ENCODE data around the gene RNF187.
"Not testable (repeated sequence)": the region's sequence is repeated elsewhere in the genome, so short reads cannot be mapped to it uniquely, and the experiment has no call there.

RNF187 gene

DNA sequence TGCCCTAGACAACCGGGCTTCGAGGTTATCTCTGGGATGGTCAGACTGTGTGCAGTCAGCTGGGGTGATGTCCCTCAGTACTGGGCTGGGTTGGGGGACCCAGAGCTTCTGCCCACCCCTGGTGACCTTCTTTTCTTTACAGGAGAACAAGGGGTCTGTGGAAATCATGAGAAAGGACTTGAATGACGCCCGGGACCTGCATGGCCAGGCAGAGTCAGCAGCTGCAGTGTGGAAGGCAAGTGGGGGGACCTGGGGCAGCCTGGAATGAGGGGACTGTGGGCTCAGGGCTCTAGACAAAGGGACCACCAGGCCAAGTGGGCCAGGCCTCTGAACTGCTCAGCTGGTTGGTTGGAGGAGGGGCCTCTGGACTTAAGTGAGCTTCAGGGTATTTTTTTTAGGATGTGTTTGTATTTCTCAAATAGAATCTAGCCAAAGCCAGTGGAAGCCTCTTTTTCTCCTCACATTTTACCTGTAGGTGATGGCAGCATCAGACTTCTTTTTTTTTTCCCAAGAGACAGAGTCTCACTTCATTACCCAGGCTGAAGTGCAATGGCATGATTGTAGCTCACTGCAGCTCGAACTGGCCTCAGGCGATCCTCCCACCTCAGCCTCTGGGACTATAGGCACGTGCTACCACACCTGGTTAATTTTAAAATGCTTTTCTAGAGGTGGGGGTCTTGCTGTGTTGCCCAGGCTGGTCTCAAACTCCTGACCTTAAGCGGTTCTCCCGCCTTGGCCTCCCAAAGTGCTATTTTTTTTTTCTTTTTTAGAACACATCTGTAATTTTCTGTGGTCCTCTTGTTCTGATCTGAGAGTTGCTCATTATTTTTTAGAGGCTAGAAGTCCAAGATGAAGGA is 1.9 kb downstream of the RNF187 start:
- no peak for DNase-seq

DNA sequence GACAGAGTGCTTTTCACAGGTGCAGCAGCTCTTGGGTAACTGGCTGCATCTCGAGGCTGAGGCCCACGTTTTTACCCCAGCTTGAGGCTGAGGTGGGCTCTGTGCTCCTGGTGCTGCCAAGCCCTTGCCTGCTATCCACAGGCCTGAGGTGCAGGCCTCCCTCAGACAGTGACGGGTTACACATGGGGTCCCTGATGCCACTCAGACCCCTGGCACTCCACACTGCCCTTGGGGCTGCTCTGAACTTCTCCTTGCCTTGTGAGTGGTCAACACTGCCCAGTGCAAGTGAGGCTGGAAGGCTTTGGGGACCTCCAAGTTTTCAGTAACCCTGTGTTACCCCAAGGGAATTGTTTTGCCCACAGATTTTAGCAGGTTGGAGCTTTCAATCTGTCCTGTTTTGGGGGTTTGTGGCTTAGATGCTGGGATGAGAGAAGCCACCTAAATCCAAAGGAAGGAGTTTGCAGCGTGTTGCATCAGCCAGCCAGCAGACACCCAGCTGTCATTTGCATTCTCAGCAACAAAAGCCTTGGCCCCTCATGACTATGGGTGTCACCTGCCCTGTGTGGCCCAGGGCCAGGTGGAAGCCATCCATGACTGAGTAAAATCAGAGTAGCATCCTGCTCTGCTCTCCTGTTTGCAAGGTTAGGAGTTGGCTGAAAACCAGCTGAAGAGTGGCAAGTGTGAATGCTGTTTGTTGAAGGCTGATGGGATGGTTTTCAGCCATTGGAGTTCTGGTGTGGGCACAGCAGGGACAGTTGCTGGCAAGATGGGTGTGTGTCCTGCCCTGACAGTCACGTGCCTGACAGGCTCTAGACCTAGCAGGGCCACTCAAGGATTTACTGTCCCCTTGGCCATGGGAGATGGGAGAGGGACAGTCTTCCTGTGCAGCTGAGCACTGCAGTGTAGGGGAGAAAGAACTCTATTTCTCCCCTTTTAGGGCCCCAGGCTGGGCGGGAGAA is 3.2 kb downstream of the RNF187 start:
- no peak for DNase-seq

DNA sequence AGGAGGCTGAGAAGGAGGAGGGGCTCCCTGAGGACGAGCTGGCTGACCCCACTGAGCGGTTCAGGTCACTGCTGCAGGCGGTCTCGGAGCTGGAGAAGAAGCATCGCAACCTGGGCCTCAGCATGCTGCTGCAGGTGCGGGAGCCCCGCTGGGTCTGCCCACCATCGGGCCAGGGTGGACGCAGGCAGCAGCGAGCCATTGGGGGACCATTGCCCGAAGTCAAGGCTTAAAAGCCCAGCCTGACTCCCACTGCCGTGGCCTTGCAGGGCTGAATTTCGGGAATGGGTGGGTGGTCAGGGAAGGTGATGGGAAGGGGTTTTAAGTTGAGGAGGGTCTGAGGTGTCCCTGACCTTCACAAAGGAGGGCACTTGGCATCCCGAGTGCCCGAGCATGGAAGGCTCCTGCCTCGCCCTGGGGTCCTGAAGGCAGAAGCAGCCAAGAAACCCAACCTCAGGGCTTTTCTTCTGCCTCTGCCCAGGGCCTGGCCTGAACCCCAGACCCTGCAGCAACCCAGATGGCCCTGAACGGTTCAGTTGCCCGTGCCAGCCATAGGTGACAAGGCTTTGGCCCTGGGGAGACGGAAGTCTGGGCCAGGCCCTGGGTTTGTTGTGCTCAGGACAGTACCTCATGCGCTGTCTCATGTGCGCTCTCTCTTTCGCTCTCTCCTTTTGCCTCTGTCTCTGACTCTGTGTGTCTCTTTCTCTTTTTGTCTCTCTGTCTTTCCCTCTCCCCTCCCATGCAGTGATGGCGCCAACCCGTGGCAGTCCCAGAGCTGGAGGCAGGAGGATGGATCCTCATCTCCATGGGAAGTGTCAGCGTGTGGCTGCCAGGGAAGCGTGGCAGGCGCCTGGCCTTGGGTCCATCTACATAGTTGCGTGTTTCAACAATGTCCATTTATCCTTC is 6.2 kb downstream of the RNF187 start:
- DNase-seq = no peak

DNA sequence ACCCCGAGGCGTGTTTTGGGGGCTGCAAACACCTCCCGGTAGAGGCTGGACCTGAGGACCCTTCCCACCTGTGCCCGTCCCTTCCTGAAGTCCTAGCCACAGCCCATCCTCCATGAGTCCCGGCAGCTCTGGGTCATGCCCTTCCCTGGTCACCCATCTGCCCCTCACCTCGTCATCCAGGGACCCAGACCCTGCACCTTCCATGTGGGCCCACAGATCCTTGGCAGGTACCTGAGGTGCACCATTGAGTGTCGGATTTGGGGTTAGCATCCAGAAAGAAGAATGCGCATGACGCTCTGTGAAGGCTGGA is 6.8 kb downstream of the RNF187 start:
- no peak for DNase-seq

DNA sequence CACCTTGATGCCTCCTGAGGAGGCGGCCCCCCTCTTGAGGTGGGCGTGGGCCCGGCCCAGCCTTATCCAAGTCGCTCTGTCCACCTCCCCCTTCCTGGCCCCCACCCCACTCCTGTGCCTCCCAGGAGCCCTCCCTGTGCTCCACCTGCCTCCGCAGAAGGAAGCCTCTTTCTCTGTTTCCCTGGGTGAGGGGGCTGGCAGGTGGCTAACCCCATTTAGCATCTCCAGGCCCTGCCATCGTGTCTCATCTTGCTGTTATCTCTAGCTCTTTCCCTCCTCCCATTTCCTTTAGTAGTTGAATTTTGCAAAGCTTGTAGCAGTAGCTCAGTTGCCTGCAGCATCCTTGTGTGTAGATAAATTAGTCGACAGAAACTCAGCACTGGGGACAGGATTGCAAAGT is 7.2 kb downstream of the RNF187 start:
- DNase-seq = no peak

DNA sequence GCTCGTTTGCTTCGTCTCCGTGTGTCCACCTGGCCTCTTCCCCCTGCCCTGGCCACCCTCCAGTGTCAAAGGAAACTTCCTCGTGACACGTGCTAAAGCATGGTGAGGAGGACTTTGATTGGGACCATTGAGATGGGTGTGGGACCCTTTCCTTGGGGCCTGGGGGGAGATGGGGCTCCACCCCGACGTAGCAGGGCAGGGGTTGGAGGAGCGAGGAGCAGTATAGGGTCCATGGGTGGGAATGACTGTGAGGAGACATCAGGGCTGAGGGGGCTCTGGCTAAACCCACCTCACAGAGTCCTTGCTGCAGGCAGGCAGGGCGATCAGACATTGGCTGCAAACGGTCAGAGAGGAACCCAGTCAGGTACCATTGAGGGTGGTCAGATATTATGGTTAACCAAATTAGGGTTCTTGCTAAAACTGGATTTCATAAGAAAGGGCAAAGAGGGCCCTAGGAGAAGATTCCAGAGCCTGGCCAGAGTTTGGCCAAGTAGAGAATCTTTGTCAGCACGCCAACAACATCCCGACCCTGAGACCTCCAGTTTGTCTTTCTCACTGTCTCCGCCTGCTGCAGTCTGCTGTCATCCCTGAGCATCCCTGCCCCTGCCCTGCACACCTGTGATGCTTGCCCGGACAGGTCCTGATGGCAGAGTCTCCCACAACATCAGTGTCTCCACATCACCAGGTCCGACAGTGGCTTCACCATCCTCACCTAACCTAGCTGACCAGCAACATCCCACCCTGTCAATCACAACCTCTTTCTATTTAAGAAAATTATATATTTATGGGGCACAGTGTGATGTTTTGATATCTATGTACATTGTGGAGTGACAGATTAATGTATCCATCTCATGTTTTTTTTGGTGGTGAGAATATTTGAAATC is 8.0 kb downstream of the RNF187 start:
- DNase-seq = no peak

DNA sequence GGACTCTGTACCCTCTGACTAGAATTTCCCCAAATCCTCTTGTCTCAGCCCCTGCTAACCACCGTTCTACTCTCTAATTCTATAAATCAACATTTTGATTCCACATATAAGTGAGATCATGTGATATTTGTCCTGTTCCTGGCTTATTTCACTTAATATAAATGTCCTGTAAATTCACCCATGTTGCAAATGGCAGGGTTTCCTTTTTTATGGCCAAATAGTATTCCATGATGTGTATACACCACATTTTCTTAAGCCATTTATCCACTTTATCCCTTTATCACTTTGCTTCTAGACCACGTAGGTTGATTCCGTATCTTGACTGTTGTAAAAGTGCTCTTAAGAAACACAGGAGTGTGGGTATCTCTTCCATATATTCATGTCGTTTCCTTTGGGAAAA is 8.9 kb downstream of the RNF187 start:
- no peak for DNase-seq

DNA sequence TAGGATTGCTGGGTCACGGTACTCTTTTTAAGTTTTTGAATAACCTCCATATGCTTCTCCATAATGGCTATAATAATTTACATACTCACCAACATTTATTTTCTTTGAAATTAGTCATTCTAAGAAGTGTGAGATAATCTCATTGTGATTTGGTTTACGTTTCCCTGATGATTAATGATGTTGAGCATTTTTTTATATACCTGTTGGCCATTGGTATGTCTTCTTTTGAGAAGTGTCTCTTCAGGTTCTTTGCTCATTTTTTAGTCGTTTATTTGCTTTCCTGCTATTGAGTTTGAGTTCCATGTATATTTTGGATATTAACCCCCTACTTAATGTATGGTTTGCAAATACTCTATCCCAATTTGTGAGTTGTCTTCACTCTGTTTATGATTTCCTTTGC is 9.3 kb downstream of the RNF187 start:
- DNase-seq = no peak

DNA sequence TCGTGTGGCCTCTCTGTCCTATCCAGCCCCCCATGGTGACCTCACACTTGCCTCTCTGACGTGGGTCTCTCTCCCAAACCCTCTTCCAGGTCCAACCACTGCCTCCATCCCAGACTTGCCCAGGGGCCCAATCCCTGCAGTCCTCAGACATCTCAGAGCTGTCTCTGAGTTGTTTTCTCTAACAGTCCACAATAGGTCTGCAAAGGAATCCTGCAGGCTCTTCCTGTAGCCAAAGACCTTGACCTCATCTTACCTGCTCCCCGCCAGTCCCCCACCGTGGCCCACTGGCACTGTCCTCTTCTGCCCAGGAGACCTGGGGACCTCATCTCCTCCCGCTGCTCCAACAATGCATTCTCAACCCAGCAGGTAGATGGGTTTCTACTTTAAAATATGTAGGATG is 10.0 kb downstream of the RNF187 start:
- DNase-seq = no peak

DNA sequence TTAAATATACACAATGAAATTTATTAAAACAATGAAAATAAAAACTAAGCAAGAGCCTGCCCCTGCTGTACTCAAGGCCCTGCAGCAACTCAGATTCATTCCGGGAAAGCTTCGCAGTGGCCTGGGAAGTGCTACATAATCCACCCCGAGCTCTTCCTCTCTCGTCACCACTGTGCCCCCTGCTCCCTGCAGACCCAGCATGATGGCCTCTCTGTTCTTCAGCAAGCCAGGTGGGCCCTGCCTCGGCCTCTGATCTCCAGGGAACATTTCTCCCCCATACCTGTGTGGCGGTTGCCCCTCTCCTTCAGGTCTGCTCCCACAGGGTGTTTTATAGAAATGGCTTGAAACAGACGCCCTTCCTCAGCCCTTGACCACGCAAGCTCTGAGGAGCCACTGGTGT is 10.6 kb downstream of the RNF187 start:
- DNase-seq = no peak

DNA sequence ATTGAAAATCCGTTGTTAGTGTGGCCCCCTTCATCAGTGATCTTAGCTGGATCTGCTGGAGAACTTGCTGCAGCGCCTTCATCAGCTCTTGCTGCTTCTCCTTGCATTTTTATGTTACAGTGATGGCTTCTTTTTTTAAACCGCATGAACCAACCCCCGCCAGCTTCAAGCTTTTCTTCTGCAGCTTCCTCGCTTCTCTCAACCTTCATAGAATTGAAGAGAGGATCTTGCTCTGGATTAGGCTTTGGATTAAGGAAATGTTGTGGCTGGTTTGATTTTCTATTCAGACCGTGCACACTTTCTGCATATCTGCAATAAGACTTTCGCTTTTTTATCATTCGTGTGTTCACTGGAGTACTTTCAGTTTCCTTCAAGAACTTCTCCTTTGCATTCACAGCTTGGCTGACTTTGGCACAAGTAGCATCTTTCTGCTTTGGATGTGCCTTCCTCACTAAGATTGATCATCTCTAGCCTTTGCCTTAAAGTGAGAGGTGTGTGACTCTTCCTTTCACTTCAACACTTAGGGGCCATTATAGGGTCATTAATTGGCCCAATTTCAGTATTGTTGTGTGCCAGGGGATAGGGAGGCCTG is 13.1 kb downstream of the RNF187 start:
- DNase-seq = no peak

DNA sequence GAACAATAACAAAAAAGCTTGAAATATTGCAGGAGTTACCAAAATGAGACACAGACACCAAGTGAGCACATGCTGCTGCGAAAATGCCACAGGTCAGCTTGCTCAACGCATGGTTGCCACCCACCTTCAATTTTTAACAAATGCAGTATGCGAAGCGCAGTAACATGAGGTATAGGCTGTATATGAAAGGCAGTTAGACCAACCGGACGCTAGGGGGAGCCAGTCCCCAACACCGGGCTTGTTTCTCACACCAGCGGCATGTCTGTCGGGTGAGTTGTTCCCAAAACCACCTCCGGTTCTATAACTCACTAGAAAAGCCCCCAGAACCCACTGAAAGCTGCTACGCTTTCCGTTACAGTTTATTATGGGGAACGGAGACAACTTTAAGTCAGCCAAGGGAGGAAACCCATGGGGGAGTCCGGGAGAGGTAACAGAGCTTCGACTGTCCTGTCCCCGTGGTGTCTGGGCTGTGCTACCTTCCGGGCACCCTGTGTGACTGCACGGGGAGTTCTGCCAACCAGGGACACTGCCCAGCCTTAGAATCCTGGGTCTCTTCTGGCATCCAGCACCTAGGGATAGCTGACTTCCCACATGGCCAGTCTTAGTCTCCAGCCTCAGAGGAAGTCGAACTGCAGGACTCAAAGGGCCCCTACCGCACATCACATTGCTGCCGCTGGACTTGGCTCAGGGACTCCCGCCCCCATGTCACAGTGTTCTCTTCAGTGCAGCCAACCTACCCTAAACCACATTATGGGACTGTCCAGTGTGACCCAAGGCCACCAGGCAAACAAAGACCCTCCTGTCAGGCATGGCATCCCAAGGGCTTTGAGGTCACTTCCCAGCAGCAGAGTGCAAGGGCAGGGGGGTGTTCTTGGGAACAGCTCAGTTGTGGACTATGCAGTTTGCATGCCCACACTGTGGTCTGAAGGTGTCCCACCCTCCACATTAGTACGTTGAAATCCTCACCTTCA is 14.0 kb downstream of the RNF187 start:
- peak; percentile 79 for DNase-seq

DNA sequence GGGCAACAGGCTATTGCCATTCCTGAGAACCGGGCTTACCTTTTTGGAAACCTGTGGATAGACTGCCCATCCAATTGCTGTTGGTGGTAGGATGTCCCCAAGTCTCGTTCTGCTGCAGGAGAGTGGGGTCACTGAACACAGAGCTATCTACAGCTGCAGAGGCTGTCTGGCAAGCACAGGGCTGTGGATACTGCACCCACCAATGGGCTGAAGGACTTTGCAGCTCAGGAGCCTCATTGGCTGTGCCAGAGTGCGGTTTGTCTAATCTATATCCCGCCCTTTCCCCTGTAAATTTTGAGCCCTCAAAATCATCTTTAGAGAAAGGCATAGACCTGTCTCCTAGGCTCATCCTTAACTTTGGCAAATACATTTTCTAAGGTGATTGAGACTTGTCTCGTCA is 15.3 kb downstream of the RNF187 start:
- DNase-seq = no peak

DNA sequence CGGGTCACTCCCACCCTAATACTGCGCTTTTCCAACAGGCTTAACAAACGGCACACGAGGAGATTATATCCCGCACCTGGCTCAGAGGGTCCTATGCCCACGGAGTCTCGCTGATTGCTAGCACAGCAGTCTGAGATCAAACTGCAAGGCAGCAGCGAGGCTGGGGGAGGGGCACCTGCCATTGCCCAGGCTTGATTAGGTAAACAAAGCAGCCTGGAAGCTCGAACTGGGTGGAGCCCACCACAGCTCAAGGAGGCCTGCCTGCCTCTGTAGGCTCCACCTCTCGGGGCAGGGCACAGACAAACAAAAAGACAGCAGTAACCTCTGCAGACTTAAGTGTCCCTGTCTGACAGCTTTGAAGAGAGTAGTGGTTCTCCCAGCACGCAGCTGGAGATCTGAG is 18.8 kb downstream of the RNF187 start:
- not testable (repeated sequence) for DNase-seq

DNA sequence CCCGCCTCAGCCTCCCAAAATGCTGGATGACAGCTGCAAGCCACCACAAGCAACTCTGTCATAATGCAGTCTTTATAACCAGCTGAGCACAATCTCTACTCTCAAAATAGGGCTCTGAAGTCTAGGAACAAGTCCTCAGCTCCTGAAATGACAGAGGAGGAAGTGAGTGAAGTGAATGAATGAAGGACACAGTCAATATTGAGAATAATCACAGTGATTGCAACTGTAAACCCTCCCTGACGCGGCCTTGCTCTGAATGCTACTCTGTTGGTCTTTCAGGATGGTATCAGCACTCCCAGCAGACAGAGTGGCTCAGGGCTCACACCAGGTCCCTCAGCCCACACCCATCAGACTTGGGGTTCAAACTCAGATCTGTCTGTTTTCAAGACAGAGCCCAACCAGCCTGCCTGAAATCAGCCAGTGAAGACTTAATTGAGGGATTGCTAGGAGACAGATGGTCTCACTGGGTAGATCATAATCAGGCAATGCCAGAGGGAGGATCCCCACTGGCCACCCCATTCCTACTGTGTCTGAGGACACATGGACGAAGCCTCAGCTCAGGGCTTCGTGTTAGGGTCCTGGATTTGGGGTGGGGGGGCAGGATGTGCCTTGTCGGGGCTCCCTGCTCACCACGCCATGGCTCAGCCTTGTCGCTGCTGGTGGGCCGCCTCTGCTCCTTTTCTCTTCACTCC is 20.9 kb downstream of the RNF187 start:
- DNase-seq = no peak

DNA sequence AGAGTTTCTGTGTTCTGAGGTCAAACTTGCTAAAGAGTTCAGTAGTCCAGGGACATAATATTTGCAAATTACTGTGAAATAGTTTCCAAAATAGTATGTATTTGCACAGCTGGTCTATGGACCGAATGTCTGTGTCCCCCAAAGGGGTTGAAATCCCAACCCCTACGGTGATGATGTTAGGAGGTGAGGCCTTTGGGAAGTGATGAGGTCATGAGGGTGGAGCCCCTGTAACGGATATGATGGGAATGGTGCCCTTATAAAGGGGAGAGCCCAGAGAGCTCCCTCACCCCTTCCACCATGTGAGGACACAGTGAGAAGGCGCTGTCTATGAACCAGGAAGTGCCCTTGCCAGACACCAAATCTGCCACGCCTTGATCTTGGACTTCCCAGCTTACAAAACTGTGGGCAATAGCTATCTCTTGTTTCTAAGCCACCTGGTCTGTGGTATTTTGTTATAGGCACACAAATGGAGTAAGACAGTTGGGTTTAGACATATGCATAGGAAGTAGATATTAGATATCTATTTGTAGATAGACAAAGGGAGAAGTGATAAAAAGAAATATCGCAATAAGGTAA is 21.7 kb downstream of the RNF187 start:
- no peak for DNase-seq

DNA sequence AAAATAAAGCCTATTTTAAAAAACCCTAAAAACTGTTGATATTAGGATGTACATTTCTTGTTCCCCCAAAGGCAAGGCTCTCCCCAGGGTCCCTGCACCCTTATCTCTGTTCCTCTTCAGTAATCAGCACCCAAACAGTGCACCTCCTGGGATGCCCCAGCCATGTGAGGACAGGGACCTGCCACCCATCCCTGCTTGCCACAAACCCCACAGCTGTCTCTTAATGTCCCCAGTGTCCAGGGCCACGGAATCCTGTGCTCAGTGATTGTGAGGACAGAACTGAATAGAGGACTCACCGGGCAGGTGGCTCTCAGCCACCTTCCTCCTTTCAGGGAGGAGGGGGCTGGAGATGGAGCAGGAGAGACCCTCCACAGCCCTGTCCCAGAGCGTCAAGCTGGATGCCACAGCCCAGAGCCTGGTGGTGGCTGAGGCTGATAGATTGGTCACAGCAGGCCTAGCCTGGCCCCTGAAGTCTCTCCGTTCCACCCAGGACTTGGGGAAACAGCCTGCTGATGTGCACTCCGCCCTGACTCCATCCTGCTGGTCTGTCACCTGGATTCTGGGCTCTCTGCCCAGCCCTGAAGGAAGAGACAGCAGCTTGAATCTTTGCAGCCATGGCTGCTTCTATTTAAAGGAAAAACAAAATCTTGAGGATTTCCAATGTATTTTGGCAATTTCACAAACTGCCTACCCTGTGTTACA is 23.1 kb downstream of the RNF187 start:
- no peak for DNase-seq

DNA sequence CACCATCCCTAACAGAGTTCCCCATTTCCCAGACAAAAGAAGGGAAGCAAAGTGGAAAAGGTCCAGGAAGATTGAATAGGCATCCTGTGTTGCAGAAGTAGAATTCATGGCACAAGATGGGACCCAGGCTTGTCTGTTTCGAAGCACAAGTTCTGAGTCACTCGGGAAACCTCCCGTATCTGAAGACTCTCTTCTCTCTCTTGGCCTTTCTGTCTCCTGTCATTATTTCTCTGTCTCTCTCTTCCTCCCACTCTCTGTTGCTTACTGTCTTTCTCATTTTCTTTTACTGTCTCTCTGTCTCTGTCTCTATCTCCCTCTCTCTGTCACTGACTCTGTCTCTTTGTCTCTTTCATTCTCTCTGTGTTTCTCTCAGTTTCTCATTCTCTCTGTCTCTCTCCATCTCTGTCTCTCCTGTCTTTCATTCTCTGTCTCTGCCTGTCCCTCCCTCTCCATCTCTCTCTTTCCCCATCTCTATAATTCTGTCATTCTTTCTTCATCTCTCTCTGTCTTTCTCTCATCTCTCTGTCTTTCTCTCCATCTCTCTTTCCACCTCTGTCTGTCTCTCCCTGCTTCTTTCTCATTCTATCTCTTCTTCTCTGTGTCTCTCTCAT is 23.7 kb downstream of the RNF187 start:
- no peak for DNase-seq

Measured in effector CD4-positive, alpha-beta T cell (primary cell).